ENCODE data around the gene GCNT2. TPM values are rescaled to one million over a fixed set of nuclear protein-coding genes. Genes with fewer than 3 reads are reported as not detected.

GCNT2 gene
- total RNA-seq, 1 donor from 2014 or later: 8.2 TPM

DNA sequence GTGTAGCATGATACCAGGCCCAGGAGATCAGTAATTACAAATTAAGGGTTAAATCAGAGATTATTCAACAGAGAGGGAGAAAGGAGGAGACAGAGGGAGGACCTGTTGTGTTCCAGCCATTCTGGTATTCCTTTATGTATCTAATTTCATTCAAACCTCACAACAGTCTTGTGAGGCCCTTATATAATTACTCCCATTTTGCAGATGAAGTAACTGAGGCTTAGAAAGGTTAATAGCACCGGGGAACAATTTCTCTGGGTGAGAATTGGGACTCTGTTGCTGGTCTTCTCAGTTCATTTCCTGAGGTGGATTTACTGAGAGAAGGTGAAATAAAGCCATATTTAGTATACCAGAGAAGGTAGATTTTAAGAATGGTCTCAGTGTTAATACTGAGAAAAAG, 106.6 kb downstream of the GCNT2 start:
- no peak for TF ChIP-seq CTCF (IDR thresholded peaks at IDR 0.05; ENCODE audit: unreplicated experiment)
- no peak for DNase-seq (ENCODE audit: low spot score, unreplicated experiment)
- H3K9me3 Mint-ChIP-seq (ENCODE audit: low read depth): no peaks in the 10 kb centered on the region
- H3K27me3 Mint-ChIP-seq: peaks cover 24% of the 10 kb centered on the region
- H3K27ac Mint-ChIP-seq: no peak overlapping the region
- H3K4me1 Mint-ChIP-seq (ENCODE audit: low read depth): no peaks in the 10 kb centered on the region
- H3K36me3 Mint-ChIP-seq (ENCODE audit: insufficient read depth): peaks cover 12% of the 10 kb centered on the region
- no peak overlapping the region for H3K4me3 Mint-ChIP-seq (ENCODE audit: low read depth)

DNA sequence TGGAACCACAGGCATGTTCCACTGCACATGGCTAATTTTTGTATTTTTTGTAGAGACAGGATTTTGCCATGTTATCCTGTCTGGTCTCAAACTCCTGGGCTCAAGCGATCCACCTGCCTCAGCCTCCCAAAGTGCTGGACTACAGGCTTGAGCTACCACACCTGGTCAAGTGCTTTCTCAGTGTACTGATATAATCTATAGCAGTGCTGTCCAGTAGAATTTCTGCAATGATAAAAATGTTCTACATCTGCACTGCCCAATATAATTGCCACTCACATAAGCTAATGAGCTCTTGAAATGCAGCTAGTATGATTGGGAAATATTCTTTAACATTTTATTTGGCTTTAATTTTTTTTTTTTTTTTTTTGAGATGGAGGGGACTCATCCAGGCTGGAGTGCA, 109.0 kb downstream of the GCNT2 start:
- Mint-ChIP-seq H3K27me3 (peaks cover 21% of the 10 kb centered on the region), H3K4me3 (ENCODE audit: low read depth) (no peak overlapping the region), H3K27ac (no peak overlapping the region), H3K36me3 (ENCODE audit: insufficient read depth) (peaks cover 3% of the 10 kb centered on the region), H3K9me3 (ENCODE audit: low read depth) (no peaks in the 10 kb centered on the region), H3K4me1 (ENCODE audit: low read depth) (no peaks in the 10 kb centered on the region)
- no peak for DNase-seq (ENCODE audit: low spot score, unreplicated experiment)
- TF ChIP-seq CTCF (IDR thresholded peaks at IDR 0.05; ENCODE audit: unreplicated experiment): no peak

- H3K36me3 Mint-ChIP-seq (ENCODE audit: insufficient read depth): no peaks in the 10 kb centered on the region
Observed at GRCh38 chr6:10633216-10633615, 112.1 kb downstream of the GCNT2 start.

GRCh38 chr6:10640412-10640811, 119.3 kb downstream of the GCNT2 start:
- Mint-ChIP-seq H3K4me3 (ENCODE audit: low read depth) (no peak overlapping the region), H3K27me3 (peaks cover 15% of the 10 kb centered on the region), H3K4me1 (ENCODE audit: low read depth) (peaks cover 5% of the 10 kb centered on the region), H3K27ac (no peak overlapping the region), H3K36me3 (ENCODE audit: insufficient read depth) (no peaks in the 10 kb centered on the region), H3K9me3 (ENCODE audit: low read depth) (no peaks in the 10 kb centered on the region)
- no peak for DNase-seq (ENCODE audit: low spot score, unreplicated experiment)
- no peak for TF ChIP-seq CTCF (IDR thresholded peaks at IDR 0.05; ENCODE audit: unreplicated experiment)

More at GRCh38 chr6:10633216-10633615, 112.1 kb downstream of the GCNT2 start:
- Mint-ChIP-seq H3K27ac (no peak overlapping the region), H3K4me1 (ENCODE audit: low read depth) (no peaks in the 10 kb centered on the region), H3K9me3 (ENCODE audit: low read depth) (no peaks in the 10 kb centered on the region), H3K27me3 (peaks cover 10% of the 10 kb centered on the region), H3K4me3 (ENCODE audit: low read depth) (no peak overlapping the region)
- TF ChIP-seq CTCF (IDR thresholded peaks at IDR 0.05; ENCODE audit: unreplicated experiment): no peak
- no peak for DNase-seq (ENCODE audit: low spot score, unreplicated experiment)

DNA sequence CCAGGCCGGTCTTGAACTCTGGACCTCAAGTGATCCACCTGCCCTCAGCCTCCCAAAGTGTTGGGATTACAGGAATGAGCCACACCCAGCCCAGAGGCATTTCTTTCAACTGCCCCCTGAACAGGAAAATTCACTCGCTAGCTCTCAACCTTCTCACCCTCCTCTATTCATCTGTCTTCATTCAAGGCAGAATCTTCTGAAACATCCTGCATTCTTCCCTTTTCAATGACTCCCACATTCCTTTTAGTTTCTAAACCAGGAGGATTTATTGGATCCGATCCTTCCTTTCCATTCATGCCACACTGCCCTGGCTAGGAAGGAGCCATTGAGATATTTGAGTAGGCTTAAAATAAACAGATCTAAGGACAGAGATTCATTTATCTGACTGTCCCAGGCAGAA, 120.4 kb downstream of the GCNT2 start:
- no peak for DNase-seq (ENCODE audit: low spot score, unreplicated experiment)
- Mint-ChIP-seq H3K4me3 (ENCODE audit: low read depth) (no peak overlapping the region), H3K36me3 (ENCODE audit: insufficient read depth) (no peaks in the 10 kb centered on the region), H3K4me1 (ENCODE audit: low read depth) (peaks cover 5% of the 10 kb centered on the region), H3K27ac (no peak overlapping the region), H3K9me3 (ENCODE audit: low read depth) (no peaks in the 10 kb centered on the region), H3K27me3 (peaks cover 15% of the 10 kb centered on the region)
- no peak for TF ChIP-seq CTCF (IDR thresholded peaks at IDR 0.05; ENCODE audit: unreplicated experiment)

All from progenitor cell of endocrine pancreas (in vitro differentiated cells).